ENCODE measurements around the gene TBXAS1. TPM values are rescaled to one million over a fixed set of nuclear protein-coding genes. Genes with fewer than 3 reads are reported as not detected.

The TBXAS1 gene
- total RNA-seq, 1 experiment from 2014 or later = 2.2 TPM

- no peak overlapping the region for H3K4me2 ChIP-seq
- no peaks in the 10 kb centered on the region for H3K9me3 ChIP-seq (ENCODE audit: insufficient read depth, low read depth)
- H3K27ac ChIP-seq = no peak overlapping the region
- no TSS peak for BruUV-seq (replicated peaks)
- no peak overlapping the region for H2AFZ ChIP-seq
- peaks cover 59% of the 10 kb centered on the region for H3K27me3 ChIP-seq (ENCODE audit: insufficient read depth, low read depth)
- no peaks in the 10 kb centered on the region for H3F3A ChIP-seq (ENCODE audit: insufficient read depth, low read depth)
- DNase-seq = no peak
- H3K4me1 ChIP-seq (replicated peaks; ENCODE audit: insufficient read depth) = no peaks in the 10 kb centered on the region
- no peaks in the 10 kb centered on the region for H4K20me1 ChIP-seq (ENCODE audit: insufficient read depth)
- intact Hi-C loops (cut with micrococcal nuclease; ENCODE audit: unreplicated experiment) = no loop called here
- no peaks in the 10 kb centered on the region for H3K36me3 ChIP-seq (ENCODE audit: low read depth)
- ChIA-PET CTCF (interaction anchor here (0.5 kb wide), 1 partner anchor 322 kb away, joined by 3 read pairs; no protein-coding TSS in a partner anchor), POLR2A (ENCODE audit: unreplicated experiment) (no interaction called here)
- H3K79me2 ChIP-seq (ENCODE audit: low read depth) = no peaks in the 10 kb centered on the region
- no peak overlapping the region for H3K4me3 ChIP-seq
- TF ChIP-seq EZH2 (IDR thresholded peaks at IDR 0.05; ENCODE audit: low read depth) = no peak
- TF ChIP-seq CTCF (conservative IDR thresholded peaks at IDR 0.05) = no peak
- H3K9me2 ChIP-seq (ENCODE audit: insufficient read depth) = no peaks in the 10 kb centered on the region
Observed at GRCh38 chr7:139821349-139822105, 7.5 kb upstream of the TBXAS1 start.

DNA sequence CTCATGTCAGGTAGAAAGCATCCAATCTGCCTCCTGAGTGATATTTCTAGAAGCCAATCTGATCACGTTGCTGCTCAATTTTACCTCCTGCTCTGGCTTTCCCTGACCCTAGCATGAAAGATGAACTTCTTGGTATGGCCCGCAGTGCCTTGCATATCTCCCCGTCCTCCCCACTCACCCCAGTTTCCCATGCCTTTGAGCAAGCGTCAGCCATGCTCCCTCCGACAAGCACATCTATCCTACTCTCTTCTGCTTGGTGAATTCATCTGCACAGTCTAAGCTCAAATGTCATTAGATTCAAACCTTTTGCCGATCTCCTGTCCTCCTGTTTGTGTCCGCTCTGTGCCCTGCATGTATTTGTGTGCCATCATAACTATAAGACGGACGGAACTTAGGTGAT, 6.2 kb upstream of the TBXAS1 start:
- H3F3A ChIP-seq (ENCODE audit: insufficient read depth, low read depth) = no peaks in the 10 kb centered on the region
- POLR2A ChIA-PET (ENCODE audit: unreplicated experiment) = interaction anchor here (0.5 kb wide), 1 partner anchor 142 kb away, joined by 3 read pairs; no protein-coding TSS in a partner anchor
- H3K9me3 ChIP-seq (ENCODE audit: insufficient read depth, low read depth) = no peaks in the 10 kb centered on the region
- H3K79me2 ChIP-seq (ENCODE audit: low read depth) = no peaks in the 10 kb centered on the region
- H2AFZ ChIP-seq = no peak overlapping the region
- intact Hi-C loops (cut with micrococcal nuclease; ENCODE audit: unreplicated experiment) = no loop called here
- no peaks in the 10 kb centered on the region for H4K20me1 ChIP-seq (ENCODE audit: insufficient read depth)
- no TSS peak for BruUV-seq (replicated peaks)
- TF ChIP-seq CTCF (conservative IDR thresholded peaks at IDR 0.05) = no peak
- no peak for TF ChIP-seq EZH2 (IDR thresholded peaks at IDR 0.05; ENCODE audit: low read depth)
- H3K4me1 ChIP-seq (replicated peaks; ENCODE audit: insufficient read depth) = no peaks in the 10 kb centered on the region
- CTCF ChIA-PET = no interaction called here
- no peak overlapping the region for H3K4me3 ChIP-seq
- H3K4me2 ChIP-seq = no peak overlapping the region
- no peaks in the 10 kb centered on the region for H3K9me2 ChIP-seq (ENCODE audit: insufficient read depth)
- peaks cover 48% of the 10 kb centered on the region for H3K27me3 ChIP-seq (ENCODE audit: insufficient read depth, low read depth)
- H3K36me3 ChIP-seq (ENCODE audit: low read depth) = no peaks in the 10 kb centered on the region
- no peak for DNase-seq
- no peak overlapping the region for H3K27ac ChIP-seq

- no peaks in the 10 kb centered on the region for H4K20me1 ChIP-seq (ENCODE audit: insufficient read depth)
- BruUV-seq (replicated peaks) = no TSS peak
- CTCF ChIA-PET = no interaction called here
- no peaks in the 10 kb centered on the region for H3K9me3 ChIP-seq (ENCODE audit: insufficient read depth, low read depth)
- H3F3A ChIP-seq (ENCODE audit: insufficient read depth, low read depth) = no peaks in the 10 kb centered on the region
- H3K9me2 ChIP-seq (ENCODE audit: insufficient read depth) = no peaks in the 10 kb centered on the region
- H3K36me3 ChIP-seq (ENCODE audit: low read depth) = no peaks in the 10 kb centered on the region
- no peak overlapping the region for H3K4me2 ChIP-seq
- intact Hi-C loops (cut with micrococcal nuclease; ENCODE audit: unreplicated experiment) = no loop called here
- H3K27me3 ChIP-seq (ENCODE audit: insufficient read depth, low read depth) = peaks cover 41% of the 10 kb centered on the region
- H3K79me2 ChIP-seq (ENCODE audit: low read depth) = no peaks in the 10 kb centered on the region
- H3K4me3 ChIP-seq = no peak overlapping the region
- no peak overlapping the region for H3K27ac ChIP-seq
- no peak for TF ChIP-seq CTCF (conservative IDR thresholded peaks at IDR 0.05)
- POLR2A ChIA-PET (ENCODE audit: unreplicated experiment) = no interaction called here
- DNase-seq = no peak
- H2AFZ ChIP-seq = no peak overlapping the region
- 0 out of 2 replicates have a peak, but pooled peaks cover 3% of the 10 kb centered on the region for H3K4me1 ChIP-seq (replicated peaks; ENCODE audit: insufficient read depth)
Observed at GRCh38 chr7:139823959-139824521, 5.0 kb upstream of the TBXAS1 start.
